Stimulated activated CD4-positive, alpha-beta T cell treated with anti-CD3 and anti-CD28 coated beads, Interleukin-12 subunit alpha, Interleukin-12 subunit beta, amount 100 ng/mL, for 4 hours (primary cell): ENCODE results near the gene MRPL58.

Source experiments
- DNase-seq: peaks from one replicate; pipeline ENCODE4 v3.0.0-alpha.2; 2020

MRPL58 gene

GRCh38 chr17:75048249-75048878, 35.9 kb downstream of the MRPL58 start:
- no peak for DNase-seq

- DNase-seq, result no peak
Measured at GRCh38 chr17:75049057-75049456, 36.6 kb downstream of the MRPL58 start.

GRCh38 chr17:75049706-75050105, 37.2 kb downstream of the MRPL58 start:
- no peak for DNase-seq

- DNase-seq, result no peak
Measured at GRCh38 chr17:75051941-75052340, 39.5 kb downstream of the MRPL58 start.

- DNase-seq, result no peak
Measured at GRCh38 chr17:75059369-75060345, 47.2 kb downstream of the MRPL58 start.

GRCh38 chr17:75060434-75061054, 48.1 kb downstream of the MRPL58 start:
- no peak for DNase-seq

GRCh38 chr17:75061055-75061438, 48.6 kb downstream of the MRPL58 start:
- DNase-seq, result no peak

GRCh38 chr17:75061618-75062017, 49.1 kb downstream of the MRPL58 start:
- no peak for DNase-seq

- no peak for DNase-seq
Measured at GRCh38 chr17:75063201-75063600, 50.7 kb downstream of the MRPL58 start.

GRCh38 chr17:75063626-75064025, 51.2 kb downstream of the MRPL58 start:
- no peak for DNase-seq

- DNase-seq, result no peak
Measured at GRCh38 chr17:75064040-75064439, 51.6 kb downstream of the MRPL58 start.

GRCh38 chr17:75064460-75064859, 52.0 kb downstream of the MRPL58 start:
- no peak for DNase-seq

- DNase-seq, result no peak
Measured at GRCh38 chr17:75064867-75065561, 52.5 kb downstream of the MRPL58 start.

GRCh38 chr17:75065562-75066151, 53.2 kb downstream of the MRPL58 start:
- no peak for DNase-seq

- DNase-seq, result no peak
Measured at GRCh38 chr17:75067856-75068255, 55.4 kb downstream of the MRPL58 start.

GRCh38 chr17:75068750-75069149, 56.3 kb downstream of the MRPL58 start:
- no peak for DNase-seq

- no peak for DNase-seq
Measured at GRCh38 chr17:75069783-75070182, 57.3 kb downstream of the MRPL58 start.
